HCT116 (cell line): ENCODE results near the gene PAN3.

Source experiments
- EZH2 ChIP-seq: fragments of 200-600 bp; sonication (generic); IDR thresholded peaks from 2 replicates; pipeline ENCODE4 v1.6.1; 2017; ENCODE audit warnings: antibody characterized with exemption, mixed run types
- RAD21 ChIP-seq: IDR thresholded peaks from 2 replicates; pipeline ENCODE4 v1.6.1; 2012; ENCODE audit warnings: low read depth, mild to moderate bottlenecking
- SP1 ChIP-seq: IDR thresholded peaks from 2 replicates; pipeline ENCODE4 v1.6.1; 2012; ENCODE audit warnings: low read depth
- YY1 ChIP-seq: IDR thresholded peaks from 2 replicates; pipeline ENCODE4 v1.6.1; 2011; ENCODE audit warnings: low read length, low read depth, moderate library complexity, mild to moderate bottlenecking; ENCODE audit not compliant: insufficient replicate concordance; ENCODE audit errors: extremely low read depth
- TF ChIP-seq, protein P1 (sequence below), 3 experiments: fragments of 200-600 bp in 1 of 3; sonication (generic) in 1 of 3; IDR thresholded peaks in 2 of 3; conservative IDR thresholded peaks in 1 of 3; 2 replicates each; pipeline ENCODE4 v1.5.1; 2012 to 2017; ENCODE audit warnings: low read depth in 2 of 3, low read length in 2 of 3, antibody characterized with exemption in 1 of 3, borderline replicate concordance in 1 of 3, control low read depth in 1 of 3, mild to moderate bottlenecking in 1 of 3, mixed read lengths in 1 of 3, mixed run types in 1 of 3, moderate library complexity in 1 of 3; ENCODE audit not compliant: insufficient read depth in 1 of 3
- TF ChIP-seq, protein P2 (sequence below): IDR thresholded peaks from 2 replicates; pipeline ENCODE4 v1.6.1; 2012
- TF ChIP-seq, protein P3 (sequence below): IDR thresholded peaks from 2 replicates; pipeline ENCODE4 v1.6.1; 2011; ENCODE audit warnings: mild to moderate bottlenecking, low read length, moderate library complexity; ENCODE audit not compliant: insufficient replicate concordance; ENCODE audit errors: extremely low read depth

DNA sequence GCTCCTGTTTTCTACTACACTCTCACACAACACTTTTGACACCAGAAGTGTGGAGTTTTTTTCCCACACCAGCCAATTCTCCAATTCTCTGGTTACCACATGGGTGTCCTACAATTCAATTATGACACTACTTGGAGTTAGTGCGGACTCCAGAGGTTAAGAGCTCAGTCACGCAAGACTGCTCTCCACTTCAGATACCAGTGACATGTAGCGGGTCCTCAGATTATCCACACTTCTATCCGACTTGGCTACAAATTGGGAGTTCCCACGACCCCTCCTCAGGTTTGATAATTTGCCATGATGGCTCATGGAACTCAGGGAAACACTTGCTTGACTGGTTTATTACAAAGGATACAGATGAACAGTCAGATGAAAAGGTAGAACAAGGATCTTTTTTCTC, 32.9 kb downstream of the PAN3 start:
- TF ChIP-seq EZH2 (no peak), SP1 (no peak), RAD21 (no peak), YY1 (no peak)
- TF ChIP-seq, protein P1, sequence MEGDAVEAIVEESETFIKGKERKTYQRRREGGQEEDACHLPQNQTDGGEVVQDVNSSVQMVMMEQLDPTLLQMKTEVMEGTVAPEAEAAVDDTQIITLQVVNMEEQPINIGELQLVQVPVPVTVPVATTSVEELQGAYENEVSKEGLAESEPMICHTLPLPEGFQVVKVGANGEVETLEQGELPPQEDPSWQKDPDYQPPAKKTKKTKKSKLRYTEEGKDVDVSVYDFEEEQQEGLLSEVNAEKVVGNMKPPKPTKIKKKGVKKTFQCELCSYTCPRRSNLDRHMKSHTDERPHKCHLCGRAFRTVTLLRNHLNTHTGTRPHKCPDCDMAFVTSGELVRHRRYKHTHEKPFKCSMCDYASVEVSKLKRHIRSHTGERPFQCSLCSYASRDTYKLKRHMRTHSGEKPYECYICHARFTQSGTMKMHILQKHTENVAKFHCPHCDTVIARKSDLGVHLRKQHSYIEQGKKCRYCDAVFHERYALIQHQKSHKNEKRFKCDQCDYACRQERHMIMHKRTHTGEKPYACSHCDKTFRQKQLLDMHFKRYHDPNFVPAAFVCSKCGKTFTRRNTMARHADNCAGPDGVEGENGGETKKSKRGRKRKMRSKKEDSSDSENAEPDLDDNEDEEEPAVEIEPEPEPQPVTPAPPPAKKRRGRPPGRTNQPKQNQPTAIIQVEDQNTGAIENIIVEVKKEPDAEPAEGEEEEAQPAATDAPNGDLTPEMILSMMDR (IDR thresholded peaks at IDR 0.05 in 2 of 3, conservative IDR thresholded peaks at IDR 0.05 in 1 of 3; ENCODE audit: borderline replicate concordance in 1 of 3, insufficient read depth in 1 of 3, low read depth in 2 of 3, low read length in 2 of 3): no peak
- TF ChIP-seq, protein P2, sequence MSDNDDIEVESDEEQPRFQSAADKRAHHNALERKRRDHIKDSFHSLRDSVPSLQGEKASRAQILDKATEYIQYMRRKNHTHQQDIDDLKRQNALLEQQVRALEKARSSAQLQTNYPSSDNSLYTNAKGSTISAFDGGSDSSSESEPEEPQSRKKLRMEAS: no peak
- TF ChIP-seq, protein P3, sequence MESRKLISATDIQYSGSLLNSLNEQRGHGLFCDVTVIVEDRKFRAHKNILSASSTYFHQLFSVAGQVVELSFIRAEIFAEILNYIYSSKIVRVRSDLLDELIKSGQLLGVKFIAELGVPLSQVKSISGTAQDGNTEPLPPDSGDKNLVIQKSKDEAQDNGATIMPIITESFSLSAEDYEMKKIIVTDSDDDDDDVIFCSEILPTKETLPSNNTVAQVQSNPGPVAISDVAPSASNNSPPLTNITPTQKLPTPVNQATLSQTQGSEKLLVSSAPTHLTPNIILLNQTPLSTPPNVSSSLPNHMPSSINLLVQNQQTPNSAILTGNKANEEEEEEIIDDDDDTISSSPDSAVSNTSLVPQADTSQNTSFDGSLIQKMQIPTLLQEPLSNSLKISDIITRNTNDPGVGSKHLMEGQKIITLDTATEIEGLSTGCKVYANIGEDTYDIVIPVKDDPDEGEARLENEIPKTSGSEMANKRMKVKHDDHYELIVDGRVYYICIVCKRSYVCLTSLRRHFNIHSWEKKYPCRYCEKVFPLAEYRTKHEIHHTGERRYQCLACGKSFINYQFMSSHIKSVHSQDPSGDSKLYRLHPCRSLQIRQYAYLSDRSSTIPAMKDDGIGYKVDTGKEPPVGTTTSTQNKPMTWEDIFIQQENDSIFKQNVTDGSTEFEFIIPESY: no peak
